GM12875 (cell line): ENCODE measurements around the gene TACC3.

Experiments used
- H3K4me3 ChIP-seq: one replicate; pipeline ENCODE4 v1.5.1; 2011; ENCODE audit warnings: low read depth, low read length, control low read depth
- CTCF ChIP-seq: IDR thresholded peaks from 2 replicates; pipeline ENCODE4 v1.5.1; 2011; ENCODE audit warnings: low read depth, mild to moderate bottlenecking, control low read depth, inconsistent platforms, low read length, moderate library complexity, borderline replicate concordance; ENCODE audit not compliant: insufficient read depth

TACC3 gene

GRCh38 chr4:1747603-1747967 is 26.3 kb downstream of the TACC3 start:
- no peak for TF ChIP-seq CTCF
- no peak overlapping the region for H3K4me3 ChIP-seq

- peak; percentile 92 for TF ChIP-seq CTCF
- H3K4me3 ChIP-seq = no peak overlapping the region
Observed at GRCh38 chr4:1748465-1748995, 27.2 kb downstream of the TACC3 start.

GRCh38 chr4:1749370-1749769 is 28.0 kb downstream of the TACC3 start:
- no peak overlapping the region for H3K4me3 ChIP-seq
- TF ChIP-seq CTCF = no peak

- no peak for TF ChIP-seq CTCF
- H3K4me3 ChIP-seq = no peak overlapping the region
Observed at GRCh38 chr4:1749826-1750225, 28.5 kb downstream of the TACC3 start.

- no peak overlapping the region for H3K4me3 ChIP-seq
- no peak for TF ChIP-seq CTCF
Observed at GRCh38 chr4:1750381-1751154, 29.2 kb downstream of the TACC3 start.

- H3K4me3 ChIP-seq = no peak overlapping the region
- TF ChIP-seq CTCF = no peak
Observed at GRCh38 chr4:1751155-1751918, 30.0 kb downstream of the TACC3 start.

- no peak overlapping the region for H3K4me3 ChIP-seq
- TF ChIP-seq CTCF = no peak
Observed at GRCh38 chr4:1751919-1752283, 30.6 kb downstream of the TACC3 start.
